Mucosa of gallbladder (tissue), 1 donor: Measurements from ENCODE around the gene C1QTNF3. TPM values are rescaled to one million over a fixed set of nuclear protein-coding genes. Genes with fewer than 3 reads are reported as not detected.
"Not testable (repeated sequence)": the region's sequence is repeated elsewhere in the genome, so short reads cannot be mapped to it uniquely, and the experiment has no call there.

ENCODE experiments used
- DNase-seq: peaks from one replicate; pipeline ENCODE4 v3.0.0-alpha.2; 2020; ENCODE audit warnings: low spot score
- total RNA-seq: library from RNA; stranded (reverse); gene quantifications from one replicate; pipeline ENCODE4 v1.2.1, GENCODE V29; 2021
- donor health status: DM: no; HTN: no; CAD: no.

Gene C1QTNF3
- 7.0 TPM for total RNA-seq

GRCh38 chr5:34043099-34043876 lies at the start of gene C1QTNF3:
Gene C1QTNF3, minus strand, starts transcription at chr5:34043213. Its CDS starts 88 bp downstream, at chr5:34043125.
- no peak for DNase-seq

GRCh38 chr5:34091039-34091438 lies 48.0 kb upstream of the C1QTNF3 start:
- not testable (repeated sequence) for DNase-seq

GRCh38 chr5:34089802-34090201 lies 46.8 kb upstream of the C1QTNF3 start:
- DNase-seq = not testable (repeated sequence)

GRCh38 chr5:34087728-34088127 lies 44.7 kb upstream of the C1QTNF3 start:
- DNase-seq = not testable (repeated sequence)

GRCh38 chr5:34083898-34084297 lies 40.9 kb upstream of the C1QTNF3 start:
- not testable (repeated sequence) for DNase-seq

- not testable (repeated sequence) for DNase-seq
Measured at GRCh38 chr5:34079505-34079904, 36.5 kb upstream of the C1QTNF3 start.

- not testable (repeated sequence) for DNase-seq
Measured at GRCh38 chr5:34077636-34078035, 34.6 kb upstream of the C1QTNF3 start.

- not testable (repeated sequence) for DNase-seq
Measured at GRCh38 chr5:34076719-34077364, 33.8 kb upstream of the C1QTNF3 start.

- DNase-seq = not testable (repeated sequence)
Measured at GRCh38 chr5:34074472-34074871, 31.5 kb upstream of the C1QTNF3 start.

- not testable (repeated sequence) for DNase-seq
Measured at GRCh38 chr5:34074071-34074470, 31.1 kb upstream of the C1QTNF3 start.

- not testable (repeated sequence) for DNase-seq
Measured at GRCh38 chr5:34070626-34071025, 27.6 kb upstream of the C1QTNF3 start.

GRCh38 chr5:34064656-34065055 lies 21.6 kb upstream of the C1QTNF3 start:
- DNase-seq = no peak

- DNase-seq = no peak
Measured at GRCh38 chr5:34062419-34062818, 19.4 kb upstream of the C1QTNF3 start.

GRCh38 chr5:34061993-34062392 lies 19.0 kb upstream of the C1QTNF3 start:
- no peak for DNase-seq

GRCh38 chr5:34059977-34060376 lies 17.0 kb upstream of the C1QTNF3 start:
- DNase-seq = no peak

GRCh38 chr5:34058532-34058931 lies 15.5 kb upstream of the C1QTNF3 start:
- DNase-seq = no peak

- no peak for DNase-seq
Measured at GRCh38 chr5:34057569-34057968, 14.6 kb upstream of the C1QTNF3 start.

GRCh38 chr5:34057118-34057517 lies 14.1 kb upstream of the C1QTNF3 start:
- DNase-seq = no peak

- no peak for DNase-seq
Measured at GRCh38 chr5:34055667-34056066, 12.7 kb upstream of the C1QTNF3 start.

GRCh38 chr5:34054400-34054729 lies 11.4 kb upstream of the C1QTNF3 start:
- no peak for DNase-seq

GRCh38 chr5:34053571-34054399 lies 10.8 kb upstream of the C1QTNF3 start:
- no peak for DNase-seq

GRCh38 chr5:34053133-34053532 lies 10.1 kb upstream of the C1QTNF3 start:
- no peak for DNase-seq
